HepG2 (cell line): Measurements from ENCODE around the gene TAS1R3. TPM values are rescaled to one million over a fixed set of nuclear protein-coding genes. Genes with fewer than 3 reads are reported as not detected.

ENCODE experiments used
- AHR ChIP-seq: IDR thresholded peaks from 2 replicates; pipeline ENCODE4 v1.6.1; 2018; ENCODE audit warnings: missing genetic modification reagents, missing compliant biosample characterization
- CBX1 ChIP-seq: IDR thresholded peaks from one replicate; pipeline ENCODE4 v1.6.1; 2016; ENCODE audit warnings: antibody characterized with exemption, low read depth
- HMG20A ChIP-seq: IDR thresholded peaks from 2 replicates; pipeline ENCODE4 v1.6.1; 2016; ENCODE audit warnings: borderline replicate concordance
- KDM1A ChIP-seq: IDR thresholded peaks from 2 replicates; pipeline ENCODE4 v1.6.1; 2016; ENCODE audit warnings: missing compliant biosample characterization
- KLF9 ChIP-seq: IDR thresholded peaks from 2 replicates; pipeline ENCODE4 v1.6.1; 2016; ENCODE audit warnings: low read depth
- MED1 ChIP-seq: sonication (generic); formaldehyde crosslinking; IDR thresholded peaks from 2 replicates; pipeline ENCODE4 v1.4.0; 2020; ENCODE audit warnings: missing genetic modification reagents
- MED13 ChIP-seq: sonication (generic); formaldehyde crosslinking; IDR thresholded peaks from 2 replicates; pipeline ENCODE4 v1.5.0; 2020; ENCODE audit warnings: missing genetic modification reagents
- MXI1 ChIP-seq: IDR thresholded peaks from 3 replicates; pipeline ENCODE4 v1.6.1; 2012; ENCODE audit warnings: low read depth, low read length, inconsistent platforms, borderline replicate concordance
- NR0B2 ChIP-seq: sonication (generic); formaldehyde crosslinking; IDR thresholded peaks from 2 replicates; pipeline ENCODE4 v1.4.0; 2020; ENCODE audit warnings: mild to moderate bottlenecking, missing genetic modification reagents
- SALL1 ChIP-seq: sonication (generic); formaldehyde crosslinking; IDR thresholded peaks from 2 replicates; pipeline ENCODE4 v1.8.0; 2022; ENCODE audit warnings: mild to moderate bottlenecking, missing genetic modification reagents
- SRSF1 ChIP-seq: fragments of 200-400 bp; formaldehyde crosslinking; optimal IDR thresholded peaks from 2 replicates; pipeline ENCODE3; 2017; ENCODE audit warnings: mild to moderate bottlenecking, low read depth, low read length, moderate library complexity
- TCF12 ChIP-seq, 2 experiments: fragments of 450-650 bp in 1 of 2; sonication (generic) in 1 of 2; formaldehyde crosslinking in 1 of 2; IDR thresholded peaks; 2 replicates each; pipeline versions ENCODE4 v1.6.1 to v1.8.0; 2017 to 2022; ENCODE audit warnings: antibody characterized with exemption in 1 of 2, mild to moderate bottlenecking in 1 of 2, missing genetic modification reagents in 1 of 2, moderate library complexity in 1 of 2
- ZNF484 ChIP-seq: sonication (generic); formaldehyde crosslinking; IDR thresholded peaks from 2 replicates; pipeline ENCODE4 v1.5.1; 2020; ENCODE audit warnings: mild to moderate bottlenecking, low read depth, missing genetic modification reagents, borderline replicate concordance
- ZNF780A ChIP-seq: sonication (generic); formaldehyde crosslinking; IDR thresholded peaks from 2 replicates; pipeline ENCODE4 v1.8.0; 2022; ENCODE audit warnings: mild to moderate bottlenecking, missing genetic modification reagents, moderate library complexity
- ZNF790 ChIP-seq: sonication (generic); formaldehyde crosslinking; IDR thresholded peaks from 2 replicates; pipeline ENCODE4 v1.8.0; 2022; ENCODE audit warnings: missing genetic modification reagents, mild to moderate bottlenecking, borderline replicate concordance
- polyA plus RNA-seq, 8 experiments: library from polyadenylated mRNA; depleted of rRNA in 3 of 8; stranded (reverse) in 7 of 8; unstranded in 1 of 8; fragments of >200 nt; fragmentation: Illumina TruSeq in 4 of 8; extraction: Trizol in 4 of 8; gene quantifications; 2 replicates each; pipeline versions ENCODE4 v1.2.1 to v1.2.3, GENCODE V29; 2011 to 2016; ENCODE audit warnings: low read depth in 4 of 8, missing spikeins in 1 of 8, mixed read lengths in 1 of 8; ENCODE audit not compliant: insufficient read depth in 1 of 8
- total RNA-seq, 5 experiments: library from RNA; depleted of rRNA; stranded (reverse); fragments of >200 nt; fragmentation: Illumina TruSeq; extraction: Trizol; gene quantifications; 2 replicates each; pipeline ENCODE4 v1.2.3, GENCODE V29; 2016; ENCODE audit warnings: low read depth in 1 of 5
- TF ChIP-seq, protein P1 (sequence below), 2 experiments: fragments of 450-650 bp in 1 of 2; sonication (generic) in 1 of 2; formaldehyde crosslinking in 1 of 2; IDR thresholded peaks; 2 replicates each; pipeline versions ENCODE4 v1.6.1 to v1.8.0; 2016 to 2022; ENCODE audit warnings: antibody characterized with exemption in 1 of 2, mild to moderate bottlenecking in 1 of 2, missing genetic modification reagents in 1 of 2
- TF ChIP-seq, protein P2 (sequence below): sonication (generic); formaldehyde crosslinking; IDR thresholded peaks from 2 replicates; pipeline ENCODE4 v1.4.0; 2020; ENCODE audit warnings: mild to moderate bottlenecking, missing genetic modification reagents

The TAS1R3 gene
- total and polyA plus RNA-seq, 2 of the 13 experiments (the other 11 are each of a cell fraction or from before 2014, with no cell fraction given), result 0.13 to 0.15 TPM

GRCh38 chr1:1291548-1292441 lies 39.3 kb upstream of the TAS1R3 start (continued):
- TF ChIP-seq, protein P1, sequence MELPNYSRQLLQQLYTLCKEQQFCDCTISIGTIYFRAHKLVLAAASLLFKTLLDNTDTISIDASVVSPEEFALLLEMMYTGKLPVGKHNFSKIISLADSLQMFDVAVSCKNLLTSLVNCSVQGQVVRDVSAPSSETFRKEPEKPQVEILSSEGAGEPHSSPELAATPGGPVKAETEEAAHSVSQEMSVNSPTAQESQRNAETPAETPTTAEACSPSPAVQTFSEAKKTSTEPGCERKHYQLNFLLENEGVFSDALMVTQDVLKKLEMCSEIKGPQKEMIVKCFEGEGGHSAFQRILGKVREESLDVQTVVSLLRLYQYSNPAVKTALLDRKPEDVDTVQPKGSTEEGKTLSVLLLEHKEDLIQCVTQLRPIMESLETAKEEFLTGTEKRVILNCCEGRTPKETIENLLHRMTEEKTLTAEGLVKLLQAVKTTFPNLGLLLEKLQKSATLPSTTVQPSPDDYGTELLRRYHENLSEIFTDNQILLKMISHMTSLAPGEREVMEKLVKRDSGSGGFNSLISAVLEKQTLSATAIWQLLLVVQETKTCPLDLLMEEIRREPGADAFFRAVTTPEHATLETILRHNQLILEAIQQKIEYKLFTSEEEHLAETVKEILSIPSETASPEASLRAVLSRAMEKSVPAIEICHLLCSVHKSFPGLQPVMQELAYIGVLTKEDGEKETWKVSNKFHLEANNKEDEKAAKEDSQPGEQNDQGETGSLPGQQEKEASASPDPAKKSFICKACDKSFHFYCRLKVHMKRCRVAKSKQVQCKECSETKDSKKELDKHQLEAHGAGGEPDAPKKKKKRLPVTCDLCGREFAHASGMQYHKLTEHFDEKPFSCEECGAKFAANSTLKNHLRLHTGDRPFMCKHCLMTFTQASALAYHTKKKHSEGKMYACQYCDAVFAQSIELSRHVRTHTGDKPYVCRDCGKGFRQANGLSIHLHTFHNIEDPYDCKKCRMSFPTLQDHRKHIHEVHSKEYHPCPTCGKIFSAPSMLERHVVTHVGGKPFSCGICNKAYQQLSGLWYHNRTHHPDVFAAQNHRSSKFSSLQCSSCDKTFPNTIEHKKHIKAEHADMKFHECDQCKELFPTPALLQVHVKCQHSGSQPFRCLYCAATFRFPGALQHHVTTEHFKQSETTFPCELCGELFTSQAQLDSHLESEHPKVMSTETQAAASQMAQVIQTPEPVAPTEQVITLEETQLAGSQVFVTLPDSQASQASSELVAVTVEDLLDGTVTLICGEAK (IDR thresholded peaks at IDR 0.05), result no peak
- TF ChIP-seq, protein P1 (CRISPR knock-in tag; IDR thresholded peaks at IDR 0.05), result no peak
- TF ChIP-seq AHR (CRISPR knock-in tag) (no peak; the same call in 1 of the 2 replicates), CBX1 (no peak), KDM1A (no peak), ZNF790 (no peak), TCF12 (IDR thresholded peaks at IDR 0.05) (no peak), TCF12 (CRISPR knock-in tag; IDR thresholded peaks at IDR 0.05) (0 out of 2 replicates have a peak, but pooled peaks have one; percentile 13), NR0B2 (CRISPR knock-in tag) (no peak; the same call in 1 of the 2 replicates), MXI1 (0 out of 3 replicates have a peak, but pooled peaks have one; percentile 28), KLF9 (CRISPR knock-in tag) (no peak), SALL1 (CRISPR knock-in tag) (peak; percentile 45; the same call in 1 of the 2 replicates), MED13 (CRISPR knock-in tag) (no peak), ZNF780A (no peak), MED1 (CRISPR knock-in tag) (no peak), SRSF1 (no peak), ZNF484 (CRISPR knock-in tag) (no peak), HMG20A (CRISPR knock-in tag) (no peak)
- TF ChIP-seq, protein P2, sequence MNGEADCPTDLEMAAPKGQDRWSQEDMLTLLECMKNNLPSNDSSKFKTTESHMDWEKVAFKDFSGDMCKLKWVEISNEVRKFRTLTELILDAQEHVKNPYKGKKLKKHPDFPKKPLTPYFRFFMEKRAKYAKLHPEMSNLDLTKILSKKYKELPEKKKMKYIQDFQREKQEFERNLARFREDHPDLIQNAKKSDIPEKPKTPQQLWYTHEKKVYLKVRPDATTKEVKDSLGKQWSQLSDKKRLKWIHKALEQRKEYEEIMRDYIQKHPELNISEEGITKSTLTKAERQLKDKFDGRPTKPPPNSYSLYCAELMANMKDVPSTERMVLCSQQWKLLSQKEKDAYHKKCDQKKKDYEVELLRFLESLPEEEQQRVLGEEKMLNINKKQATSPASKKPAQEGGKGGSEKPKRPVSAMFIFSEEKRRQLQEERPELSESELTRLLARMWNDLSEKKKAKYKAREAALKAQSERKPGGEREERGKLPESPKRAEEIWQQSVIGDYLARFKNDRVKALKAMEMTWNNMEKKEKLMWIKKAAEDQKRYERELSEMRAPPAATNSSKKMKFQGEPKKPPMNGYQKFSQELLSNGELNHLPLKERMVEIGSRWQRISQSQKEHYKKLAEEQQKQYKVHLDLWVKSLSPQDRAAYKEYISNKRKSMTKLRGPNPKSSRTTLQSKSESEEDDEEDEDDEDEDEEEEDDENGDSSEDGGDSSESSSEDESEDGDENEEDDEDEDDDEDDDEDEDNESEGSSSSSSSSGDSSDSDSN (CRISPR knock-in tag), result peak; percentile 58
